Skeletal muscle satellite cell (primary cell): ENCODE results near the gene FSTL1.

Experiments
- H3K27me3 ChIP-seq: 2 replicates; pipeline ENCODE4 v1.7.0; 2013; ENCODE audit warnings: low read length; ENCODE audit not compliant: control insufficient read depth, insufficient read depth
- H3K36me3 ChIP-seq: 2 replicates; pipeline ENCODE4 v1.7.0; 2013; ENCODE audit warnings: mild to moderate bottlenecking, control low read depth, low read length; ENCODE audit not compliant: insufficient read depth
- H3K4me1 ChIP-seq: 2 replicates; pipeline ENCODE4 v1.7.0; 2013; ENCODE audit warnings: low read length; ENCODE audit not compliant: control insufficient read depth, insufficient read depth
- H3K4me2 ChIP-seq: 2 replicates; pipeline ENCODE4 v1.7.0; 2013; ENCODE audit warnings: mild to moderate bottlenecking, low read length
- H3K4me3 ChIP-seq: 2 replicates; pipeline ENCODE4 v1.7.0; 2013; ENCODE audit warnings: low read length
- H3K9ac ChIP-seq: 2 replicates; pipeline ENCODE4 v1.7.0; 2013; ENCODE audit warnings: mild to moderate bottlenecking, low read depth, low read length, moderate library complexity
- H3K9me3 ChIP-seq: replicated peaks from 2 replicates; pipeline ENCODE4 v1.7.0; 2013; ENCODE audit warnings: mild to moderate bottlenecking, control low read depth, low read length

The FSTL1 gene

DNA sequence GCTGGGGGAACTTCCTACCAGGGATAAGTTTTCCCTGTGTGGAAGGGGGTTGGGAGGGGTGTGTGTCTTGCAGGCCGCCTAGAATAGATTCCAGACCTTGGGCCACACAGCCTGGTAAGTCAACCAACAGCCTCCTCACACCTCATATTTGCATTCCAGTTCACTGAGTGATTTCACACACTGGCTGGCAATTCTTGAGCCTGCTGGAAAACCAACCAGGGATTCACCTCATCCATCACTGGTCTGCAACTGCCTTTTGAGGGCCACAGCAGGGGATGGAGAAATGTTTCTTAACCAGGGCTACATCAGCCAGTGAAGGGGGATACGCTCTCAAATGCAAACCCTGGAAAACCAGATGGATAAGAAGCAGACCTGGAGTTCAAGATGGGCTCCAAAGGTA lies 2.0 kb downstream of the FSTL1 start:
- H3K27me3 ChIP-seq = no peaks in the 10 kb centered on the region
- peak overlapping the region; percentile 87 for H3K4me3 ChIP-seq
- H3K4me1 ChIP-seq = peaks cover 56% of the 10 kb centered on the region
- peak overlapping the region; percentile 98 for H3K9ac ChIP-seq
- H3K4me2 ChIP-seq = peak overlapping the region; percentile 80
- H3K36me3 ChIP-seq = peaks cover 44% of the 10 kb centered on the region
- no peaks in the 10 kb centered on the region for H3K9me3 ChIP-seq

DNA sequence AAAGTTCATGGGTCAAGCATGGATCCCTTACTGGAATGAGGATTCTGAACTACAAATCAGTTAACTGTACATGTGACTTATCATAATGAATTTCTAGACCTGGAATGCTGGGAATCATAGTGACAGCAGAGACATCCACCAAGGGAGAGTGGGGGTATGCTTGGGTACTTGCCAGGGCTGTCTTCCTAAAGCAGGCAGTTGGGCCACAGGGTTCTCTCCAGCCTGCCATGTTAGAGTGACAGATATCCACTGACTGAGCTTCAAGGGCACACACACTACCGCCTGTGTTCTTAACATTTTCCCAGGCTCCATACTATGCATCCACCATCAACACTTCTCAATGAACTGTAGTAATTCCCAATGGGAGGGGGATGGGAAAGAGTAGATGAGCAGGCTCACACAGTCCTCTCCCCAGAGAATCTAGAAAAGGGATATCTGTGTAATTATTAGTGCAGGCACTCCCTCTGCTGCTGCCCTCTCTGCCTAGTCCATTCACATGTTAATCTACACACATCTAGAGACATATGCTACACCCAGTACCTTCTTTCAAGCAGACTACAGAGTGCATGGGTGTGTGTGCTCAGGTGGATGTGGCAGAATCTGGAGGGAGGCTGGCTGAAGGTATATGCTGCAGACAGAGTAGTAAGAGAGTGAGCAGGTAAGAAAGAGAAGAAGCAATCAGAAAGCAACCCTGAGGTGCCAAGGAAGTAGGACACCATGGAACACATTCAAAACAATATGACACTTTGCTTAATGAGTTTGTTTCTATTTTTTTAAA lies 3.7 kb downstream of the FSTL1 start:
- Histone ChIP-seq H3K27me3 (no peaks in the 10 kb centered on the region), H3K9me3 (no peaks in the 10 kb centered on the region), H3K9ac (no peak overlapping the region), H3K4me1 (peaks cover 63% of the 10 kb centered on the region), H3K4me2 (peak overlapping the region; percentile 80), H3K4me3 (peak overlapping the region; percentile 22), H3K36me3 (peaks cover 55% of the 10 kb centered on the region)

DNA sequence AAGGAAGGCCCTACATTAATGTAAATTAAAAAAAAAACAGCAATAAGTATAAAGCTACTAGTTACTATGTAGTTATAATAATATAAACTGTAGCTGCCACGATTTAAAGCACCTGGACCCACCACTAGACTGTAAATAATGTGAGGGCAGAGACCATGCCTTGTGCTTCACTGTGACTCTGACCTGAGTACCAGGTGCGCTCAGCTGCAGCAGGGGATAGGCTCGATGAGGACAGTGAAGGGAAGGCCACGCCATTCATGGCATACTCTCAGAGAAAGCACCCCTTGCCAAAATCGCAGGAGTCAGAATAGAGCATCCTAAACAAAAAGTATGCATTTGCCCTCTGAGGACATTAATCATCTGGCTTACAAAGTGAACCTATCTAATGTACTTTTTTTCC lies 5.1 kb downstream of the FSTL1 start:
- Histone ChIP-seq H3K4me1 (peaks cover 67% of the 10 kb centered on the region), H3K36me3 (peaks cover 69% of the 10 kb centered on the region), H3K4me3 (no peak overlapping the region), H3K4me2 (peak overlapping the region; percentile 6), H3K27me3 (no peaks in the 10 kb centered on the region), H3K9ac (no peak overlapping the region), H3K9me3 (no peaks in the 10 kb centered on the region)

DNA sequence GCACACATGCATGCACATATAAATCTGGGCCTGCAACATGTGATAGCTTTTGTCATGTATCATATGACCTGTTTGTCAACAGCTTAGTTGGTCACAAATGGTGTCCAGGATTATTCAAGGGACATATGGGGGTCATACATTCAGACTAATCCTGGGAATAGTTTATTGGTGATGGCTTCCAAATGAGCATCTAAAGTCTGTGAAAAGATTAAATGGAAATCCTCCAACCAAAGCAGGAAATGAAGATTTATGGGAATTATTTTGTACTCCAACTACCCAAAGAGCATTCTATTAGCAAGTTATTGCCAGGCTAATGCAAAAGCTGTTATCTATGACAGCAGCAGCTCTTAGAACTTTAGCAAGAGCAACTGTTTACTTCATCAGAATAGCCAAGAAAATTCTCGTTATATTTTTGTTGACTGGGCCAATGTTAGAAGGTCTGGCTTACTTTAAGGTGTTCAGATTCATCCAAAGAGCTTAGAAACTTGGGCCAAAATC lies 7.1 kb downstream of the FSTL1 start:
- H3K27me3 ChIP-seq = no peaks in the 10 kb centered on the region
- peaks cover 81% of the 10 kb centered on the region for H3K4me1 ChIP-seq
- H3K4me3 ChIP-seq = no peak overlapping the region
- H3K9me3 ChIP-seq = no peaks in the 10 kb centered on the region
- H3K9ac ChIP-seq = no peak overlapping the region
- peak overlapping the region; percentile 27 for H3K4me2 ChIP-seq
- peaks cover 85% of the 10 kb centered on the region for H3K36me3 ChIP-seq

DNA sequence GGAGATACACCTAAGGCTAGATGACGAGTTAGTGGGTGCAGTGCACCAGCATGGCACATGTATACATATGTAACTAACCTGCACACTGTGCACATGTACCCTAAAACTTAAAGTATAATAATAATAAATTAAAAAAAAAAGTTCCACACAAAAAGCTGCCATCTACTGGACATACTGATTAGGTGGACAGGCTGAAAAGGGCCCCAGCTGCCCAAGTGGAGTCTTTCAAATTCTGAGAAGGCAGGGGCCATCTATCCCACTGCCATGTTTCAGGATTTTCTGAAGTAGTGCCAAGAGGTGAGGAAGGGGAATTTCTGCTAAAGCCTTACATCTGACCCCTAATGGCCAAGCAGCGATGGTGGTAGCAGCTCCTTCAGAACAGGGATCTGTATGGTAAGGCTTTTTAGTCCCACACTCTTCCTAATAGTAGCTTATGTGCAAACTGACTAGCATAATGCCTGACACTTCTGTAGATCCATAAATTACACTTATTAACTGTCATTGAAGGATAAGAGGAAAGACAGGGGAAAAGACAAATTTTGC lies 7.7 kb downstream of the FSTL1 start:
- peaks cover 91% of the 10 kb centered on the region for H3K36me3 ChIP-seq
- H3K4me1 ChIP-seq = peaks cover 77% of the 10 kb centered on the region
- no peak overlapping the region for H3K4me3 ChIP-seq
- H3K4me2 ChIP-seq = peak overlapping the region; percentile 27
- no peaks in the 10 kb centered on the region for H3K9me3 ChIP-seq
- no peaks in the 10 kb centered on the region for H3K27me3 ChIP-seq
- no peak overlapping the region for H3K9ac ChIP-seq

DNA sequence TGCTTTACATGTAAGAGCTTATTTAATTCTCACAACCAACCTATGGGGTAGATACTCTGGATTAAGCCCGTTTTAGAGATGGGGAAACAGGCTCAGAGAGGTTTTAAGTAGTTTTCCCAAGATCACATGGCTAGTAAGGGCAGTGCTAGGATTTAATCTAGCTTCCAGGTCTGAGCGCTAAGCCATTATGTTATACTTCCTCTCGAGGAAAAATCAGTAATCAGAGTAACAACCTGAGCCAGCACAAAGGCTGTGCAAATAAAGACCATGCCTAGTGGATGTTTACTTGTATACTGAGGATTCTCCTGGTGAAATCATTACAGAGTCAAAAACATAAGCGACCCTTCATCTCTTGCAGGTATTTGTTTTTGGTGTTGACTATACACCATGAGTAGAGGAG lies 9.0 kb downstream of the FSTL1 start:
- H3K36me3 ChIP-seq = peaks cover 91% of the 10 kb centered on the region
- H3K4me1 ChIP-seq = peaks cover 76% of the 10 kb centered on the region
- H3K4me2 ChIP-seq = no peak overlapping the region
- no peaks in the 10 kb centered on the region for H3K9me3 ChIP-seq
- H3K4me3 ChIP-seq = no peak overlapping the region
- no peak overlapping the region for H3K9ac ChIP-seq
- no peaks in the 10 kb centered on the region for H3K27me3 ChIP-seq

DNA sequence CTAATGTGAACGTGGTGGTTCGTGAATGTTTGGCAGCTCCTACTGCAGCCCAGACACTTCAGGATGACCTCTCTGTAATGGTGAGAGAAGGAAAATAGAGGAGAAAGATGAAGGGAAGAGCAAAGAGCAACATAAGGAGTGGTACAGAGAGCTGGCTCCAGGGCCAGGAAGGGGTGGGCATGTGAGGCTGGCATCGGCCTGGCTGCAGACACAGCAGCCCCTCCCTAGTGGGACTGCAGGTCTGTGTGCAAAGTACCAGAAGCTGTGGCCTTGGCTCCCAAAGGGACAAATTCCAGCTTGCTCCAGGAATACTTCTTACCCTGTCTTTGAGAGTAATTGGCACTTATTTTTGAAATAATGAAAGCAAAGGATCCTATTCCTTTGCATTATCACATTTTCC lies 10.0 kb downstream of the FSTL1 start:
- Histone ChIP-seq H3K27me3 (no peaks in the 10 kb centered on the region), H3K9me3 (no peaks in the 10 kb centered on the region), H3K4me3 (no peak overlapping the region), H3K9ac (no peak overlapping the region), H3K4me1 (peaks cover 76% of the 10 kb centered on the region), H3K4me2 (no peak overlapping the region), H3K36me3 (peaks cover 86% of the 10 kb centered on the region)

DNA sequence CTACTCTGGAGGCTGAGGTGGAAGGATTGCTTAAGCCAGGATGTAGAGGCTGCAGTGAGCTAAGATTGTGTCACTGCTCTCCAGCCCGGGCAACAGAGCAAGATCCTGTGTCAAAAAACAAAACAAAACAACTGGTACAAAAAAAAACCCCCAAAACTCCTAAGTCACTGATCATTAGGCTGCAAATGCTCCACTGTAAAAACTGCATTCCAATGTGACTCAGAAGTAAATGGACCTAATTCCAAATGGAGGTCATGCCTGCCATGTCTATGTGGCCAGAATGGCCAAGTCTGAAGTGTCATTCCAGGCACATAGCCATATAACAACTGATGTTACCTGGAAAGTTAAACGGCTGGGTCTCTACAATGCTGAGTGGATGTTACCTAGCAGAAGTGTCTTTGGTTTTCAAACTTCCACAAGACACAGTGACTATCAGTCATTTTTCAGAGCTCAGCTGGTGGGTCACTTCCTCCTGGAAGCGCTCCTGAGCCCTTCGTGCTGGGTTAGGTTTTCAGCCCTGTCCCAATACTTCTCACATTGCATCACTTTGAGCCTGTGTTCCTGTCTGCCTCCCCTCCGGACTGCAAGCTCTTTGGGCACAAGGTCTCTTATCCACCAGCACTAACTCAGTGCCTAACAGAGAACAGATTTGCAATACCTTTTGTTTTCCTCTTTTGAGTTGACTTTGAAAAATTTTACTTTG lies 10.6 kb downstream of the FSTL1 start:
- Histone ChIP-seq H3K27me3 (no peaks in the 10 kb centered on the region), H3K4me1 (peaks cover 76% of the 10 kb centered on the region), H3K4me3 (no peak overlapping the region), H3K9ac (no peak overlapping the region), H3K36me3 (peaks cover 80% of the 10 kb centered on the region), H3K4me2 (no peak overlapping the region), H3K9me3 (no peaks in the 10 kb centered on the region)

DNA sequence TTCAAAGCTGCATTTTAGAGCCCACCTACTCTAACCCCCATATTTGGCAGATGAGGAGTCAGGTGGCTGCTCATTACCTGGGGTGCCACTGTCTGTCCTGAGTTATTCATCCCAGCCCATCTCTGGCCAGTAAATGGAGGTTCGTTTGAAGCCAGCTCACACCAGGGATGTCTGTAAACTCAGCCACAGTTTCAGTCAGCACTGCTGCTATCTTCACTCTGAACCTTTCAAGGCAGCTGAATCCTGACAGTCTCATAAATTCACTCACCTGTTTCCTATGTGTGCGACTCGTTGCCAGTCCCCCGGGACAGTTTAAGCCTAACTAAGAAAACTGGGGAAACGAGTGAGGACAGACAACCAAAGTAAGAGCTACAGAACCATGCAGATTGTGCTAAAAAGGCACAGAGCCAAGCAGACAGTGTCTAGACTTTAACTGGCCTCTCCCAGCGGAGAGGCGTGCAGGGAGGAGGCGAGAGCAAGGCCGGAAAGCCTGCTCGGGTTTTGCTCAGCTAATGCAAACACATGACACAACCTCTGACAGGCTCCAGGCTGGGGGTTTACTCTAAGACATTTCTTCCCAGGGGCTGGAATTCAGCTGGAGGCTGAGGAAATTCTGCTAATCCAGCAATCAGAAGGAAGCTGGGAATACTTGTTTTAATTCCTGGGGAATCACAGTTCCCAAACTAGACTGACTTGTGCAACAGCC lies 12.0 kb downstream of the FSTL1 start:
- Histone ChIP-seq H3K27me3 (no peaks in the 10 kb centered on the region), H3K9me3 (no peaks in the 10 kb centered on the region), H3K4me3 (no peak overlapping the region), H3K36me3 (peaks cover 80% of the 10 kb centered on the region), H3K4me2 (peak overlapping the region; percentile 1), H3K4me1 (peaks cover 78% of the 10 kb centered on the region), H3K9ac (no peak overlapping the region)

DNA sequence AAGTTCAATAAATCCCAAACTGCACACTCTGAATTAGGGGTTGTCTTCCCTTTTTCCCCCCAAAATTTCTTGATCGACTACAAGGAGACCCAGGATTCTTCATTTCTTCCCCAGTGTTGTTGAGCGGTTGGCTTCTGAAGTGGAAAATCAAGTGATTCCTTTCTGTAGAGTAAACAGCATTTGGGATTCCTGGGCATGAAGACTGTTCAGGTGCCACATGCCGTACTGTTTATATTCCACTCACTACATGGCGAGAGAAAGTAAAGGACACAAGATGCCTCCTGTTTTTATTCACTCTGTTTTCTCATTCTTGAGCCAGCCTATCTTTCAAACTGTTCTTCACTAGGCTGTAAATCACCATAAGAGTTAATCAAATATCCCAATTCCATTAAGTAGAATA lies 12.6 kb downstream of the FSTL1 start:
- H3K36me3 ChIP-seq = peaks cover 80% of the 10 kb centered on the region
- no peaks in the 10 kb centered on the region for H3K9me3 ChIP-seq
- no peak overlapping the region for H3K4me2 ChIP-seq
- H3K4me3 ChIP-seq = no peak overlapping the region
- no peak overlapping the region for H3K9ac ChIP-seq
- H3K27me3 ChIP-seq = no peaks in the 10 kb centered on the region
- H3K4me1 ChIP-seq = peaks cover 76% of the 10 kb centered on the region

DNA sequence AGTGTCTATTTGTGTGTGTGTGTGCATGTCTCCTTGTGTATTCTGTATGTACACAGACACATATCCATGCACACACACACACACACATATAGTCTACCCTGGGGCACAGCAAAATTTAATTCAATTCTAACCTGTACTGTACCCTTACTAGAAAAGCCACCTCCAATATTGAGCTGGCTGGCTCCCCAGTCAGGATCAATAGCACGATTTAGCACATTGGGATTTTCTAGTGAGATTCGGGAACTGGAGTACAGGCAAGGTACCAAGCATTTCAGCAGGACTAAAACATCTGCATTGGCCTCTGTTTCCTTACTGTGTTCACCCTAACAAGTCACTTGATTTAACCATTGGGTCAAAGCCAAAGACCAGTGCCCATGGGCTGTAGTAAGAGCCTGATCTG lies 13.2 kb downstream of the FSTL1 start:
- no peaks in the 10 kb centered on the region for H3K27me3 ChIP-seq
- H3K36me3 ChIP-seq = peaks cover 84% of the 10 kb centered on the region
- peaks cover 80% of the 10 kb centered on the region for H3K4me1 ChIP-seq
- no peaks in the 10 kb centered on the region for H3K9me3 ChIP-seq
- no peak overlapping the region for H3K9ac ChIP-seq
- H3K4me3 ChIP-seq = no peak overlapping the region
- no peak overlapping the region for H3K4me2 ChIP-seq
